Right lobe of liver (tissue), 6 donors: ENCODE results near the gene SCN5A. TPM values are rescaled to one million over a fixed set of nuclear protein-coding genes. Genes with fewer than 3 reads are reported as not detected.

Experiments
- ATAC-seq, 4 donors: fragments of 200-7000 bp; cut with Tn5 transposase; one replicate each; pipeline ENCODE4 v1.9.1; 2020; ENCODE audit warnings: mild to moderate bottlenecking in 4 of 4, moderate library complexity in 4 of 4
- DNase-seq, 3 donors: peaks; one replicate each; pipeline ENCODE4 v3.0.0-alpha.2; 2020
- H3K27ac ChIP-seq, 3 donors: fragments of 200-600 bp; one replicate each; pipeline ENCODE4 v1.8.0; 2022
- H3K27me3 ChIP-seq, 2 donors: fragments of 200-600 bp; one replicate each; pipeline ENCODE4 v1.8.0; 2022
- H3K36me3 ChIP-seq, 4 donors: fragments of 200-600 bp; sonication (generic) in 1 of 4; one replicate each; pipeline versions ENCODE4 v1.5.1 to v1.8.0; 2017 to 2022; ENCODE audit warnings: control low read depth in 1 of 4
- H3K4me1 ChIP-seq, 4 donors: fragments of 200-600 bp; sonication (generic) in 1 of 4; one replicate each; pipeline versions ENCODE4 v1.5.1 to v1.8.0; 2017 to 2022; ENCODE audit warnings: control low read depth in 1 of 4
- H3K4me3 ChIP-seq, 3 donors: fragments of 200-600 bp; one replicate each; pipeline ENCODE4 v1.8.0; 2022
- H3K9me3 ChIP-seq, 4 donors: fragments of 200-600 bp; sonication (generic) in 1 of 4; one replicate each; pipeline versions ENCODE4 v1.5.1 to v1.8.0; 2017 to 2022; ENCODE audit warnings: control low read depth in 1 of 4
- CTCF ChIP-seq, 4 donors: fragments of 200-600 bp in 3 of 4; fragments of 450-650 bp in 1 of 4; IDR thresholded peaks; one replicate each; pipeline versions ENCODE4 v1.5.1 to v1.8.0; 2016 to 2022; ENCODE audit warnings: antibody characterized with exemption in 4 of 4, mild to moderate bottlenecking in 2 of 4
- POLR2A ChIP-seq: fragments of 450-650 bp; IDR thresholded peaks from one replicate; pipeline ENCODE4 v1.6.1; 2017; ENCODE audit warnings: antibody characterized with exemption, mild to moderate bottlenecking
- WGBS: methylation state at CpG from one replicate; pipeline ENCODE4 v1.1.6; 2018; ENCODE audit warnings: low coverage, low lambda C conversion rate; ENCODE audit not compliant: insufficient coverage; ENCODE audit errors: missing lambda C conversion rate; 5-methylcytosine and 5-hydroxymethylcytosine counted together
- intact Hi-C, 2 donors: fragments of 100-400 bp; cut with DNase I; formaldehyde crosslinking; loops; one replicate each; pipeline versions ENCODE4 v1.11.2 to v1.14.1; 2022
- total RNA-seq, 6 experiments: library from RNA; depleted of rRNA in 2 of 6; stranded (reverse); fragments of >200 nt in 2 of 6; fragmentation: NEBNext Ultra II Directional in 3 of 6; extraction: Animal tissue kit (Norgen Biotek cat#: 25700) in 3 of 6; gene quantifications; one replicate each; pipeline versions ENCODE4 v1.1.0 to v1.2.4, GENCODE V29; 2016 to 2023
- donor health status: DM: no; HTN: yes; CAD: no.
- donor health status: DM: no; HTN: no; CAD: no.
- donor health status: DM: no; HTN: no; CAD: no.
- donor health status: DM: no; HTN: yes; CAD: no.
- donor health status: DM: no; HTN: yes; CAD: no.

Gene SCN5A
- total RNA-seq, 6 experiments from 2014 or later: 0.02 TPM; not detected in 5

GRCh38 chr3:38590521-38590920, 59.0 kb downstream of the SCN5A start:
- ATAC-seq: no peak
- Histone ChIP-seq H3K36me3 (no peaks in the 10 kb centered on the region), H3K9me3 (no peaks in the 10 kb centered on the region), H3K4me3 (no peak overlapping the region), H3K4me1 (no peaks in the 10 kb centered on the region), H3K27ac (no peak overlapping the region), H3K27me3 (no peaks in the 10 kb centered on the region)
- peak in 1 of 3 donors; percentile 8 for DNase-seq
- 27% methylated on average over 2 of the region's 2 CpGs for WGBS
- TF ChIP-seq POLR2A (no peak), CTCF (IDR thresholded peaks at IDR 0.05) (no peak)
- intact Hi-C loops: no loop called here

GRCh38 chr3:38588995-38589937, 60.2 kb downstream of the SCN5A start:
- no peak overlapping the region for H3K27ac ChIP-seq
- H3K27me3 ChIP-seq: no peaks in the 10 kb centered on the region
- WGBS: 56% methylated on average over 16 of the region's 20 CpGs
- no peak overlapping the region for H3K4me3 ChIP-seq
- H3K9me3 ChIP-seq: no peaks in the 10 kb centered on the region
- DNase-seq (peak in 1 of 3 donors; percentile 27), ATAC-seq (no peak)
- no peak for TF ChIP-seq POLR2A
- no peak for TF ChIP-seq CTCF (IDR thresholded peaks at IDR 0.05)
- intact Hi-C loops: no loop called here
- H3K4me1 ChIP-seq: no peaks in the 10 kb centered on the region
- H3K36me3 ChIP-seq: no peaks in the 10 kb centered on the region

GRCh38 chr3:38588371-38588971, 61.0 kb downstream of the SCN5A start:
- Histone ChIP-seq H3K36me3 (no peaks in the 10 kb centered on the region), H3K4me1 (no peaks in the 10 kb centered on the region), H3K9me3 (no peaks in the 10 kb centered on the region), H3K27ac (no peak overlapping the region), H3K27me3 (no peaks in the 10 kb centered on the region), H3K4me3 (no peak overlapping the region)
- peak in 1 of 3 donors; percentile 30 for DNase-seq
- WGBS: 23% methylated on average over 5 of the region's 10 CpGs
- peak in 3 of 4 donors; percentile 12 to 28 (median 27) for ATAC-seq
- intact Hi-C loops: no loop called here
- no peak for TF ChIP-seq POLR2A
- TF ChIP-seq CTCF (IDR thresholded peaks at IDR 0.05): no peak

- H3K4me3 ChIP-seq: no peak overlapping the region
- DNase-seq (peak in 1 of 3 donors; percentile 29), ATAC-seq (no peak)
- TF ChIP-seq CTCF (IDR thresholded peaks at IDR 0.05) (no peak), POLR2A (no peak)
- intact Hi-C loops: no loop called here
- WGBS: no CpG with 5 or more reads among the region's 7 CpGs
- no peaks in the 10 kb centered on the region for H3K4me1 ChIP-seq
- no peaks in the 10 kb centered on the region for H3K9me3 ChIP-seq
- H3K27me3 ChIP-seq: no peaks in the 10 kb centered on the region
- no peaks in the 10 kb centered on the region for H3K36me3 ChIP-seq
- H3K27ac ChIP-seq: no peak overlapping the region
These were observed 61.8 kb downstream of the SCN5A start for GRCh38 chr3:38587548-38588131.
